Peyer's patch (tissue), 4 donors: Measurements from ENCODE around the gene CTNNA2. TPM values are rescaled to one million over a fixed set of nuclear protein-coding genes. Genes with fewer than 3 reads are reported as not detected.

Experiments used
- DNase-seq, 3 donors: peaks; one replicate each; pipeline ENCODE4 v3.0.0-alpha.2; 2017 to 2019
- H3K27ac ChIP-seq, 4 donors: fragments of 200-600 bp; sonication (generic); one replicate each; pipeline ENCODE4 v1.5.1; 2016 to 2019
- H3K27me3 ChIP-seq, 2 donors: fragments of 200-600 bp; sonication (generic); one replicate each; pipeline ENCODE4 v1.5.1; 2019
- H3K36me3 ChIP-seq, 3 donors: fragments of 200-600 bp; sonication (generic); one replicate each; pipeline ENCODE4 v1.5.1; 2016 to 2019
- H3K4me1 ChIP-seq, 4 donors: fragments of 200-600 bp; sonication (generic); one replicate each; pipeline ENCODE4 v1.5.1; 2016 to 2019
- H3K4me3 ChIP-seq, 4 donors: fragments of 200-600 bp; sonication (generic); 1 replicate in 3 of 4; 2 replicates in 1 of 4; pipeline ENCODE4 v1.5.1; 2016 to 2019; ENCODE audit warnings: mild to moderate bottlenecking in 1 of 4
- H3K9me3 ChIP-seq, 4 donors: fragments of 200-600 bp; sonication (generic); one replicate each; pipeline ENCODE4 v1.5.1; 2016 to 2019; ENCODE audit warnings: mild to moderate bottlenecking in 1 of 4
- CTCF ChIP-seq, 6 experiments: fragments of 450-650 bp in 4 of 6; fragments of 200-600 bp in 2 of 6; sonication (generic) in 1 of 6; IDR thresholded peaks; one replicate each; pipeline ENCODE4 v1.5.1; 2017 to 2019; ENCODE audit warnings: antibody characterized with exemption in 6 of 6, mild to moderate bottlenecking in 3 of 6, moderate library complexity in 1 of 6
- POLR2A ChIP-seq, 2 donors: fragments of 450-650 bp; IDR thresholded peaks; one replicate each; pipeline ENCODE4 v1.5.1; 2017; ENCODE audit warnings: antibody characterized with exemption in 2 of 2, mild to moderate bottlenecking in 2 of 2, moderate library complexity in 2 of 2
- total RNA-seq, 4 donors: library from RNA; depleted of rRNA; stranded (reverse); fragments of >200 nt; gene quantifications; one replicate each; pipeline ENCODE4 v1.1.0, GENCODE V29; 2016

Gene CTNNA2
- total RNA-seq, 4 donors from 2014 or later = 0.67 to 5.3 (median 0.88) TPM; not detected in 1

GRCh38 chr2:79935046-79935732 lies 422.3 kb downstream of the CTNNA2 start:
- no peak for TF ChIP-seq CTCF (IDR thresholded peaks at IDR 0.05)
- no peak for TF ChIP-seq POLR2A (IDR thresholded peaks at IDR 0.05)
- Histone ChIP-seq H3K4me3 (no peak overlapping the region), H3K36me3 (no peaks in the 10 kb centered on the region), H3K27ac (no peak overlapping the region), H3K4me1 (no peaks in the 10 kb centered on the region), H3K9me3 (no peaks in the 10 kb centered on the region), H3K27me3 (no peaks in the 10 kb centered on the region)
- no peak for DNase-seq

- DNase-seq = peak in 1 of 3 donors; percentile 70
- no peaks in the 10 kb centered on the region for H3K27me3 ChIP-seq
- no peaks in the 10 kb centered on the region for H3K4me1 ChIP-seq
- no peaks in the 10 kb centered on the region for H3K9me3 ChIP-seq
- no peak overlapping the region for H3K4me3 ChIP-seq
- H3K36me3 ChIP-seq = no peaks in the 10 kb centered on the region
- TF ChIP-seq POLR2A (IDR thresholded peaks at IDR 0.05) (no peak), CTCF (IDR thresholded peaks at IDR 0.05) (peak in 4 of 6 experiments; percentile 40 to 81 (median 76))
- no peak overlapping the region for H3K27ac ChIP-seq
Observed at GRCh38 chr2:79935771-79936657, 423.2 kb downstream of the CTNNA2 start.

- Histone ChIP-seq H3K27ac (no peak overlapping the region), H3K36me3 (no peaks in the 10 kb centered on the region), H3K4me3 (no peak overlapping the region), H3K27me3 (no peaks in the 10 kb centered on the region), H3K9me3 (no peaks in the 10 kb centered on the region), H3K4me1 (no peaks in the 10 kb centered on the region)
- TF ChIP-seq CTCF (IDR thresholded peaks at IDR 0.05) (no peak), POLR2A (IDR thresholded peaks at IDR 0.05) (no peak)
- DNase-seq = no peak
Observed at GRCh38 chr2:79936715-79937114, 423.9 kb downstream of the CTNNA2 start.

GRCh38 chr2:79938648-79939047 lies 425.8 kb downstream of the CTNNA2 start:
- no peak for TF ChIP-seq CTCF (IDR thresholded peaks at IDR 0.05)
- TF ChIP-seq POLR2A (IDR thresholded peaks at IDR 0.05) = no peak
- H3K36me3 ChIP-seq = no peaks in the 10 kb centered on the region
- H3K9me3 ChIP-seq = no peaks in the 10 kb centered on the region
- H3K4me1 ChIP-seq = no peaks in the 10 kb centered on the region
- H3K27ac ChIP-seq = no peak overlapping the region
- no peak for DNase-seq
- H3K27me3 ChIP-seq = no peaks in the 10 kb centered on the region
- no peak overlapping the region for H3K4me3 ChIP-seq

GRCh38 chr2:79940364-79940763 lies 427.5 kb downstream of the CTNNA2 start:
- no peaks in the 10 kb centered on the region for H3K27me3 ChIP-seq
- DNase-seq = no peak
- no peak overlapping the region for H3K27ac ChIP-seq
- TF ChIP-seq POLR2A (IDR thresholded peaks at IDR 0.05) = no peak
- no peaks in the 10 kb centered on the region for H3K36me3 ChIP-seq
- H3K4me1 ChIP-seq = no peaks in the 10 kb centered on the region
- no peaks in the 10 kb centered on the region for H3K9me3 ChIP-seq
- H3K4me3 ChIP-seq = no peak overlapping the region

GRCh38 chr2:79941179-79941578 lies 428.3 kb downstream of the CTNNA2 start:
- no peak for DNase-seq
- no peaks in the 10 kb centered on the region for H3K27me3 ChIP-seq
- no peaks in the 10 kb centered on the region for H3K9me3 ChIP-seq
- TF ChIP-seq POLR2A (IDR thresholded peaks at IDR 0.05) (no peak), CTCF (IDR thresholded peaks at IDR 0.05) (no peak)
- no peak overlapping the region for H3K27ac ChIP-seq
- no peaks in the 10 kb centered on the region for H3K36me3 ChIP-seq
- H3K4me3 ChIP-seq = no peak overlapping the region
- no peaks in the 10 kb centered on the region for H3K4me1 ChIP-seq
